HTERT RPE-1 (cell line): ENCODE results near the gene VWA3A.
"Not testable (repeated sequence)": the region's sequence is repeated elsewhere in the genome, so short reads cannot be mapped to it uniquely, and the experiment has no call there.

Experiments used
- in situ Hi-C: fragments of 300-500 bp; cut with MboI; formaldehyde crosslinking; loops from 4 replicates; pipeline ENCODE4 v1.14.3; 2020; ENCODE audit warnings: low sequenced_read_pairs

The VWA3A gene

DNA sequence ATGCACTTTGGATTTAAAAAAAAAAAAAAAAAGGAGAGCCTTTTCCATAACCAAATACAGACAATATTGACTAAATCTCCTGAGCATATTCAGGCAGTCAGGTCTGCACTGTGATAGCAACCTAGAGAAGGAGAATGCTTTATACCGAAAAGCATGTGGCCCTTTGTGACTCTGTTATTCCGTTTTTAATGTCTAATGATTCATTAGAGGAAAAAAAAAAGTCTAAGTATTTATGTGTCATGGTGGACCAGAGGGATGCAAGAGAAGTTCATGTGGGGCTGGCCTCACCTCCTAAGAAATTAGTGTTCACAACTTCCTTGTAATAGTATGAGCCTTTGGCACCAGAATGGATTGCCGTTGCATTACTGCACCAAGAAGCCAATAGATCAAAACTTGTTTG, 11.3 kb upstream of the VWA3A start:
- in situ Hi-C loops, result no loop called here

DNA sequence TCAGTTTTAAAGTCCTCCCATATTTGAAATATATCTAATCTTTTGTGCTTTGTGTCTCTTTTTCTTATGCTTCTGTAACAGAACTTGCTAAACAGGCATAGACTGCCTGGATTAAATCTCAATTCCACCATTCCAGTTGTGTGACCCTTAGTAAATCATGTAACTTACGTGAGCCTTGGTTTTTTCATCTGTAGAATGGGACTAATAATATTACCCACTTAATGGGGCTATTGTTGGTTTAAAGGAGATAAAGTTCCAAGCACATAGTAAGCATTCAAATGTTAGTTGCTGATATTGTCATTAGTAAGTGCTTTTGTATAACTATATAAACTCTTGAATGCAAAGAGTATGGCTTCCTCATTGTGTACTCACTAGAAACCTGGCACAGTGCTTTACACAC, 5.9 kb upstream of the VWA3A start:
- in situ Hi-C loops, result no loop called here

DNA sequence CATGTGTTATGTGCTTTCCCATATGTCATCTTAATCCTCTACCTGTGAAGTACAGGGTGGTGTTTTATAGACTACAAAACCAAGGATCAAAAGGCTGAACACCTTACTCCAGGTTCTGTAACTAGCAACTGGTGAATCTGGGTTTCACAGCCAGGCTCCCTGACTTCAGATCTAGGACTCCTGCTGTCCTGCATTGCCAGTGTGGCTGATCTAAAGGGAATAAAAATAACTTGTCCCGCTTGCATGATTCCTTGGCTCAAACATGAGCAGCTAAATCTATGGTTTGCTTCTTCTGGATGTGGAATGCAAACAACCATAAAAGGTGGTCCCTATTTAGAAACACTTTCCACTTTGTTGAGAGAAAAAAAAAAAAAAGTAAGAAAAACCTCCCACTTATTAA, 3.7 kb upstream of the VWA3A start:
- in situ Hi-C loops, result no loop called here

GRCh38 chr16:22089910-22090309, 2.4 kb upstream of the VWA3A start:
- in situ Hi-C loops, result no loop called here

GRCh38 chr16:22091721-22092120, 620 bp upstream of the VWA3A start:
- in situ Hi-C loops, result no loop called here

- in situ Hi-C loops, result no loop called here
Measured at GRCh38 chr16:22093331-22093730, 990 bp downstream of the VWA3A start.

GRCh38 chr16:22093996-22094395, 1.7 kb downstream of the VWA3A start:
- in situ Hi-C loops, result no loop called here

DNA sequence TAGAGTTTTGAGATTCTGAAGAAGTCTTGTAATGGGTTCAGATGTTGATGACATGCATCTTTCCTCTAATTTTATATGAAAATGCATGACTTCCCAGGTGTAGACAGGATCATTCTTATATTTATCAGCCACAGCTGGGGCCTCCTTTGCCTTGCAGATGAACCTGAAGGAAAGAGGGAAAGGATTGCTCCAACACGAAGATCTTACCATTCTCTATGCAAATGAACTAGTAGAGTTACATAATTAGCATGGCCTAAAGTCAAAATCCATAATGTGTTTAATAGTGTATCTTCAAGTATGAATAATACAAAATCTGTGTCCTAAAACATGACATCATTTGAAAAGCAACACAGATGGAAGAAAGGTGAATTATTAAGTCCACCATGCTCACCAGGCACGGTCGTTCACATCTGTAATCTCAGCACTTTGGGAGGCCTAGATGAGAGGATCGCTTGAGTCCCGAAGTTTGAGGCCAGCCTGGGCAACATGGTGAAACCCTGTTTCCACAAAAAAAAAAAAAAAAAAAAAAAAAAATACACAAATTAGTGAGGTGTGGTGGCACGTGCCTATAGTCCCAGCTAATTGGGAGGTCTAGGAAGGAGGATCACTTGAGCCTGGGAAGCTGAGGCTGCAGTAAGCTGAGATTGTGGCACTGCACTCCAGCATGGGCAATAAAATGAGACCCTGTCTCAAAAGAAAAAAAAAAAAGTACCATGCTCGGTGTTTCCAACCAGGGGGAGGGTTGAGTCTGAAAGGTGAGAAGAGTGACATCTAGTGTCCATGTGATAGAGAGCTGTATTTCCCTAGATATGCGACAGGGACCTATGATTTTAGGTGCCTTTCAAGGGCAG, 6.3 kb downstream of the VWA3A start:
- in situ Hi-C loops, result no loop called here

GRCh38 chr16:22099256-22099975, 7.1 kb downstream of the VWA3A start:
- in situ Hi-C loops, result no loop called here

DNA sequence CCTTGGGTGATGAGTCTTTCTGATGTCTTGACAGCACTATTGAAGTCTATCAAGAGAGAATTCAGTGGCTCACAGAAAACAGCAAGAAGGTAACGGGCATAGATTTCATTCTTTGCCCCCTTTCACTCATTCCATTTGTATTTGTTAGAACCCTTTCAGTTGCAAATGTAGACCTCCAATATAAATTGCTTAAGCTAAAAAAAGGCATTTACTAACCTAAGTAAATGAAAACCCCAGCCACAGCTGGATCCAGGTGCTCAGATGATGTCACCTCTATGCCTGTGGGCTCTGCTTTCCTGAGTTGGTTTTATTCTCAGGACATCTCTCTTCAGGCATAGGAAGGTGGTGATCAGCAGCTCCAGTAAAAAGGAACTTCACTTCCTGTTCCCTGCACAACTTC, 11.1 kb downstream of the VWA3A start:
- in situ Hi-C loops, result no loop called here

GRCh38 chr16:22109258-22109898, 17.0 kb downstream of the VWA3A start:
- in situ Hi-C loops, result no loop called here

- in situ Hi-C loops, result not testable (repeated sequence)
Measured at GRCh38 chr16:22111629-22112028, 19.3 kb downstream of the VWA3A start.

DNA sequence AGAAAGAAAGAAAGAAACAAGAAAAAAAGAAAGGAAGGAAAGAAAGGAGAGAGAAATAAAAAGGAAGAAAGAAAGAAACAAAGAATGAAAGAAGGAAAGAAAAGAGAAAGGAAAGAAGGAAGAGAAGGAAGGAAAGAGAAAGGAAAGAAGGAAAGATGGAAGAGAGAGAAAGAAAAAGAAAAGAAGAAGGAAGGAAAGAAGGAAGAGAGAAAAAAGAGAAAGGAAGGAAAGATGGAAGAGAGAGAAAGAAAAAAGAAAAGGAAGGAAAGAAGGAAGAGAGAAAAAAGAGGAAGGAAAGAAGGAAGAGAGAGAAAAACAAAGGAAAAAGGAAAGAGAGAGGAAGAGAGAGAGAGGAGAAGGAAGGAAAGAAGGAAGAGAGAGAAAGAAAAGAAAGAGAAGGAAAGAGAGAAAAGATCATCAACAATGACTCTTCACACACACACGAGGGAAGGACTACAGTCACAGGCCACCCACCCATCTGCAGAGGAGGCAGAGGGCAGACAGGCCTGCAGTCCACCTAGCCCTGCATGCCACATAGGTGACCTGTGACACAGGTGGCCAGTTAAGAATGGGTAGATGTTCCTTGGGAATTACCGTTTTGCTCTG, 23.9 kb downstream of the VWA3A start:
- in situ Hi-C loops, result no loop called here

- in situ Hi-C loops, result no loop called here
Measured at GRCh38 chr16:22117609-22118008, 25.3 kb downstream of the VWA3A start.

GRCh38 chr16:22120440-22120839, 28.1 kb downstream of the VWA3A start:
- in situ Hi-C loops, result no loop called here

GRCh38 chr16:22122239-22122638, 29.9 kb downstream of the VWA3A start:
- in situ Hi-C loops, result no loop called here

- in situ Hi-C loops, result no loop called here
Measured at GRCh38 chr16:22123146-22123545, 30.8 kb downstream of the VWA3A start.

DNA sequence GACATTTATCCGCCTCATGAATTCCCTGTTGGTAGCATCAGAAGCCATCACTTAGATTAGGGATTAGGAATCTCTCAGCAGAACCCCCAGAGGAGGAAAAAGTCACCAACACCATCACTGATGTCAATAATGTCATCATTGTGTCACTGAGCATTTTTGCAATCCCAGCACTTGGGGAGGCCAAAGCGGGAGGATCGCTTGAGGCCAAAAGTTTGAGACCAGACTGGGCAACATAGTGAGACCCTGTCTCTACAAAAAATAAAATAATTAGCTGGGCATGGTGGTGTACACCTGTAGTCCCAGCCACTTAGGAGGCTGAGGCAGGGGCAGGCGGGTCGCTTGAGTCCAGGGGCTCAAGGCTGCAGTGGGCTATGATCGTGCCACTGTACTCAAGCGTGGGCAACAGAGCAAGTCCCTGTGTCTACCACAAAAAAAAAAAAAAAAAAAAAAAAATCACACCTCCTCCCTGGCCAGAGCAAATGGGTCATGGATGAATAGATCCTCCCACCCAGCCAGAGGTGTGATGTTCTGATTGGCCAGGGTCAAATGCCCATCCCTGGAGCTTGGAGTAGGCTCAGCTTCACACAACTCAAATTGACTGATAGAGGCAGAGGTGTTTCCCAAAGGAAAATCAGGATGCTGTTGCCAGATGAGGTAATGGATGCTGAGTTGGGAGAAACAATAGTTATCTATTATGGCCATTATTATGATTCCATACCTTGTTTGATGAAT, 31.6 kb downstream of the VWA3A start:
- in situ Hi-C loops, result no loop called here

DNA sequence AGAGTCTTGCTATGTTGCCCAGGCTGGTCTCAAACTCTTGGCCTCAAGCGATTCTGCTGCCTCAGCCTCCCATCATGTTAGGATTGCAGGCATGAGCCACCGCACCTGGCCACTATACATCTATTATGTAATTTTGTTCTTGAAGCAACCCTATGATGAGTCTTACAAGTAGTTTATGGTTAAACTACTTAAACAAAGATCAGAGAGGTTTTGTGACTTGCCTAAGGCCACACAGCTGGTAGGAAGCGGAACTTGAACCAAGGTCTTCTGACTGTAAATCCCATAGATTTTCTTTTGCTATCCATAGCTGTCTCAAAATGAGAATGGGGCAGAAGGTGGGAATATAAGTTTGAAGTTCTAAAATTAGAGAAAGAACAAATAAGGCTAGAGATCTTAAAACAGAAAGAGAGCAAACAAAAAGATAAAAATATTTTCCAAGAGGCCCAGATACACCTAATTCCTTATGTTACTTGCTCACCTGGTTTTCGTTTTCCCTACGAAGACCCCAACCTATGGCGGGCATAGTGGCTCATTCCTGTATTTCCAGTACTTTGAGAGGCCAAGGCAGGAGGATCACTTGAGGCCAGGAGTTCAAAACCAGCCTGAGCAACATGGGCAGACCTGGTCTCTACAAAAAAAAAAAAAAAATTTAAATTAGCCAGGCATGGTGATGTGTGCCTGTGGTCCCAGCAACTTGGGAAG, 32.4 kb downstream of the VWA3A start:
- in situ Hi-C loops, result no loop called here

DNA sequence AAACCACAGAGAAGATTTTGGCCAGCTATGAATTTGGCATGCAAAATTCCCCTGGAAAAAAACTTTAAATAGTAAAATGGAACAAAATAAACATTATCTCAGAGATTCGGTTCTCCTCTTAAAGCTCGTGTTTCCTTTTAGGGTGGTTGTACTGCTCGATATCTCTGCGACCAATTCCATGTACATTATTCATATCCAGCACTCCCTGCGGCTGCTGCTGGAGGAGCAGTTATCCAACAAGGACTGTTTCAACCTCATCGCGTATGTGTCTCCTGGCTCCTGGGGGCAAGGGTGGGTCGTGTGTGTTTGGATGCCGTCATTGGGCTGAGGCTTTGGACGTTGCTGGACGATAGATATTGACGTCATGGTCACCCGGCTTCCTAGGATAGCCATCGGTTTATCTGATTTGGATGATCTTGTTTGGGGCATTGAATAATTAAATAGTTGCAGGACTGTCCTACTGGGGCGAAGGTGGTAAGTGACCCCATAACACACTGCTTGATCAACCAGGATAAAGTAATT, 33.8 kb downstream of the VWA3A start:
- in situ Hi-C loops, result no loop called here
